ENCODE data around the gene CARS2.

Gene CARS2

GRCh38 chr13:110651271-110651670 is 54.6 kb downstream of the CARS2 start:
- DNase-seq, result no peak

GRCh38 chr13:110650436-110650835 is 55.5 kb downstream of the CARS2 start:
- no peak for DNase-seq

- DNase-seq, result no peak
Observed at GRCh38 chr13:110649551-110649950, 56.4 kb downstream of the CARS2 start.

DNA sequence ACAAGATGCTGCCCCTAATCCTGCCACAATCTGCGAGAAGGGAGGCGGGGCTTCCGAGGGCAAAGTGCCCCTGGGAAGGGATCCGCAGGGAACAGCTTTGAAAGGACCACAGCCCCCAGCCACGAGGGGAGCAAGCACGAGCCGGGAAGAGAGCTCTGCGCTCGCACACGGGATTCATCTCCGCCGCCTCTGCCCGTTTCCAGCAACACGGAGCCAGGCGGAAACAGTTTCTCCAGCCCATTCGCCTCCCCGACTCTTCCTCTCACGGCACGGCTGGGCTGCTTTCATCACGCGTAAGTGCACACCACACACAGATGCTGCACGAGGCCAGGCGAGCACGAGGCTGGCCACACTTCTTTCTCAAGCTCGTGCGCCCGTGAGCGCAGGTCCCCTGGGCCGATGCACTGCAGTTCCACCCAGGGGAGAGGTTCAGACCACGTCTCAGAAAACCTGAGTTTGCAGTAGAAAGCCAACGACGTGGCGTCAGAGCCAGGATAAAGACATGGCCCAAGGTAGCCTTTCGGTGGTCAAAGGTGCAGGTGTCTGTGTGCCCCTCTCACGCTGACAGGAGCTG is 57.0 kb downstream of the CARS2 start:
- DNase-seq, result no peak

- no peak for DNase-seq
Observed at GRCh38 chr13:110648146-110648819, 57.6 kb downstream of the CARS2 start.

- DNase-seq, result no peak
Observed at GRCh38 chr13:110647365-110647737, 58.6 kb downstream of the CARS2 start.

DNA sequence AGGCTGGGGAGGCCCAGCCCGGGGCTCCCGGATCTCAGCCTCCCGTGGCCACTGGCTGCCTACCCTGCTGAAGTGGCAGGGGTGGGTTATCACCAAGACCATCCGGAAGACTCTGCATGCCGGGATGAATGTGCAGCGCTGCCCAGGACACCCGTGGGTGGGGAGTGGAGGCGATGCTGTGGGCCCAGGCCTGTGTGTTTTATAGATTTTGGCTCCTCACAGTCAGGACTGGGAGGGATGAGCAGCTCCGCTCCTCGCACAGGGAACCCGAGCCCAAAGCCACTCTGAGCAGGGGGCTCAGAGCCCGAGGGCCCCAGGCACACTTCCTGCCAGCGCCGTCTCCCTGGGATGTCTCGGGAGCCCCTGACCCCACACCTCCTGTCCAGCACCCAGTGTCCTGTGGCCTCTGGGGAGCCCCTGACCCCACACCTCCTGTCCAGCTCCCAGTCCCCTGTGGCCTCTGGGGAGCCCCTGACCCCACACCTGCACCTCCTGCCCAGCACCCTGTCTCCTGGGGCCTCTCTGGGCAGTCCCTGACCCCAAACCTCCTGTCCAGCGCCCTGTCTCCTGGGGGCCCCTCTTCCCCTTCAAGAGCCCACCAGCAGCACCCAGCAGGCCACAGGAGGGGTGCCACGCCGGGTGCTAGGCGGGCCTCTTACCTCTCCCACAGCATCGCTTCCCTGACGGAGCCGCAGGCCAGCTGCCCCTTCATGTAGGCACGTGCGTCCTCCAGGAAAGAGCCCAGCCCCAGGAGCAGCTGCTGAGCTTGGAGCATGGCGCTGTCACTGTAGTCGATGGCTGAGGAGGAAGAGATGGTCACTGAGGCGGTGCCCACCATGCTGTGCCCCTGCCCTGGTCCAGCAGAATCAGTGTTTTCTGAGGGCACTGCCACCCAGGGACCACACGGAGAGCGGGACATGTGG is 59.2 kb downstream of the CARS2 start:
- DNase-seq, result no peak

DNA sequence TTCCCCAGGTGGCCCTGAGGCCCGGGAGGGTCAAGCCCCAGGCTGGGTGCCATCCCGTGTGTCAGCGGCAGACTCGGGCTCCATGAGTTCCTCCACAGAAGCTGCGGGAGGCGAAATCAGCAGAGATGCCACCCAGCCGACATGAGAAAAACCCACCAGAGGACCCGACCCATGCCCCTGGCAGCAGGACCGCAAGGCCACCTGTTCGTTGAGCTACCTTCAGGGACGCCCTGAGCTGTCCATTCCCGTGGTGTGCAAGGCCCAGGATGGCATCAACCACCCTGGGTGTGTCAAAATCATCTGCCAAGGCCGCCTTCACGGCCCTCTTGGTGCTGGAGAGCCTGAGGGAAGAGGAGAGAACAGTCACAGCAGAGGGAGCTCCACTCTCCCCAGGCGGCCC is 60.2 kb downstream of the CARS2 start:
- no peak for DNase-seq

GRCh38 chr13:110644892-110645521 is 60.9 kb downstream of the CARS2 start:
- DNase-seq, result peak; percentile 54

- no peak for DNase-seq
Observed at GRCh38 chr13:110643768-110644421, 62.0 kb downstream of the CARS2 start.

DNA sequence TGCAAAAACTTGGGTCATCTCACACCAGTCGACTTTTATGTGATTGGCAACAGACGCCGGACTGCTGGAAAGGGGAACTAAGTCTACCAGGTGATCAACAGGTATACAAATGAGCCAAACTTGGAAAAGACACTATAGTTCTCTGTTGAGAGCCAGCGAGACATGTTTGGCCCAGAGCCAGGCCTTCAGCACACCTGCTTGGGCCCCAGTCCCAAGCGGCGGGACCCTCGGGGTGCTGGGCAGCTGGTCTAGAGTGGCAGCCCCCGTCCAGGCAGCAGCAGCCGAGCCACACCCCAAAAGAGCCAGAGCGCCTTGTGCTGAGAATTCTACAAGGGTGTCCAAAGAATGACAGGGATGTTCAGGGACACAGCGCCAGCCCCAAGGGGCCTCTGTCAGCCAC is 62.6 kb downstream of the CARS2 start:
- DNase-seq, result no peak

GRCh38 chr13:110642291-110642981 is 63.5 kb downstream of the CARS2 start:
- DNase-seq, result no peak

DNA sequence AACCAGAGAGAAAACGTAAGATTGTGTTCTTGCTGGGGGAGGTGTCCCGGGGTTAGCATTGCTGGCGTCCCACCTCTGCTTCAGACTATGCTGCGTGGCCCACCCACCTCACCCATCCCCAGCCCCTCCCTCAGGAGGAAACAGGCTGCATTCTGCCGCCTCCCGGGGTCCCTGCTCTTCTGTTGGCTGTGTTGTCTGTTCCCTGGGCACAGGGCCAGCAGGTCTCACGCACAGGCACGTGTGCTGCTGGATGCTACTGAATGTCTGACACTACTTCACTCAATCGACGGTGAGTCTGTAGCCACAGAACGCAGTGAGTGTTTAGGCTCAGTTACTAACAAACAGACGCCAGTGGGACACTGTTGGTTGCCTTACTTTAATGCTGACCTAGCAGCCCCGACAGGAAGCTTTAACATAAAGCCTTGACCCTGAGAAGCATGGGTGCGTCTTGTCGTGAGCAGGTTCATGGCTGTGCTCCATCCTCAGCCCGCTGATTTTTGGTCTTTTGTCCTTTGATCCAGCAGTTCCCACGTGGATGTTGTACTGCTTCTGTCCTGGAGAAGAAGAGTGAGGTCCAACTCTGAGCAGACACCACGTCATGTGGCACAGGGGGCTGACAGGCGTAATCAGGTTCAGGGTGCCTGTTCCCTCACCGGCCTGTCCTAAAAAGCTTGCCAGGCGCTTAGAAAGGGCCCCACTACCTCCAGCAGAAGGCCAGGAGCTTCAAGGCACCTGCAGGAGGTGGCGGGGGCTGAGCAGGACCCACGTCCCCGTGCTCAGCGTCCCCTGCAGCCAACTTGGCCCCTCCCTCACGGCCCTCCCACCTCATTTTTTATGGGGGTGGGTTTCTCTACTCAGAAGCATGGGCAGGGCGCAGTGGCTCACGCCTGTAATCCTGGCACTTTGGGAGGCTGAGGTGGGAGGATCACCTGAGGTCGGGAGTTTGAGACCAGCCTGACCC is 64.6 kb downstream of the CARS2 start:
- DNase-seq, result no peak

- DNase-seq, result peak; percentile 6
Observed at GRCh38 chr13:110640591-110641029, 65.3 kb downstream of the CARS2 start.

- no peak for DNase-seq
Observed at GRCh38 chr13:110639935-110640334, 66.0 kb downstream of the CARS2 start.

DNA sequence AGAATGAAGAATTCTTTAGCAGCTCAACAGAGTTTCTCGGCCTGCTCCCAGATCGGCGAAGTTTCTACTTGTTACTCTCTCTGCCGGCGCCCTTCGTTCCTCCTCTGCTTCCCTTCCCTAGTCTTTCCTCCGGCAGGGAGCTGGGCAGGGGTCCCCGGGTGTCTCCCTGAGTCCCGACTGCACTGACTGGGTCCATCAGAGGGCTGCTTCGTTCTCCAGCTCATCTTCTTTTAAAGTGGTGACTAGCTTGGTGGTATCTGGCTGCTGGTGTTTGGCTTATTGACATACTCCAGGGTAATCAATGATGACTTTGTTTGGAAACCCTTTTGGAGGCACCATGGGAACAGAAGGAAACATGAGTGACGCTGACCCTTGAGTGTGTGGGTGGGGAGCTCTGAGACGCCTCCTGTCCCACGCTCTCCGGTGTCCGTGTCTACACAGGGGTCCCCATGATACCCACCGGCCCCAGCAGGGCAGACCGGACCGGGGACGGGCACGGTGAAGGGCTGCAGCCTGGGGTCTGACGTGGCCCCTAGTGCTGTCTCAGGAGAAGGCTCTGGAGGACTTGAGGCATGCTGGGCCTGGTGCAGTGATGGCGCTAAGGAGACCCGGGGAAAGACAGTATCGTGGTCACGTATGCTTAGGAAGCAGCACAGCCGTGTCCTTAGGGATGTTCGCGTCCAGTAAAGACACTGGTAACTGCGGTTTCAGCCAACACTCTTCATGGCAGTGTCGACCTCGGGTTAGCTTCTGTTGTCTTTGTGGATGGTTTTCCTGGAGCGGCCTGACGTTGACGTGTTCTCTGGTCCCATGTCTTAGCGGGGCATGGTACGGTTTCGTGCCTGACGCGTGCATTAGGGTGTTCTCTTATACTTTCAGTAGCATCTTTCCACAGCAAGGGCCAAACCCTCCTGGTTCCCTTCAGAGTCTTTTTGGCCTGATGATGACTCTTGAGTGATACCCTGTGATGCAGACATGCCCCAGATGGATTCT is 66.8 kb downstream of the CARS2 start:
- DNase-seq, result peak; percentile 8

- no peak for DNase-seq
Observed at GRCh38 chr13:110638257-110638656, 67.7 kb downstream of the CARS2 start.

GRCh38 chr13:110637747-110638146 is 68.2 kb downstream of the CARS2 start:
- no peak for DNase-seq

DNA sequence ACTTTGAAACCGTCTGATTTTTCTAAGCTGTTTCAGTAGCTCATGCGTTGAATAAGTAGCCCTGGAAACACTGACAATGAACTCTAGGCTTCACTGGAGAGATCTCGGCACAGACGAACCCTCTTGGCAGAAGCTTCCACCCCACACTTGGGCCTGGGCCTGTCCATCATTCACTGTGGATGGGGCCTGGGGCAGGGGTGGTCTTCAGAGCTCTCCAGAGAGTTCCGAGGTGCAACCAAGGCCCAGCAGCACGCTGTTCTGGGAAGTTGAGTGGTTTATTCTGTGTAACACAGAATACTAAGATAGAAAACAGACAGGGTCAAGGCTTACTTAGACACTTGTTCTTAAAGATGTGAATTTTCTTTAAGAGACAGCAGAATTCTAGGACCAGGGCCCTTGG is 68.6 kb downstream of the CARS2 start:
- DNase-seq, result no peak

Data from activated T-cell treated with anti-CD3 and anti-CD28 coated beads, Interleukin-2, amount 50 U/mL, for 1 hour (primary cell).